HFF-Myc (cell line): ENCODE results near the gene PAMR1.

Experiments used
- DNase-seq: peaks from one replicate; pipeline ENCODE4 v3.0.0-alpha.2; 2011; ENCODE audit warnings: low read depth; ENCODE audit errors: extremely low read depth
- H3K4me3 ChIP-seq: replicated peaks from 2 replicates; pipeline ENCODE4 v1.5.1; 2011; ENCODE audit warnings: low read depth, mild to moderate bottlenecking, control low read depth, low read length
- CTCF ChIP-seq: IDR thresholded peaks from 2 replicates; pipeline ENCODE4 v1.5.1; 2012; ENCODE audit warnings: mild to moderate bottlenecking, low read depth, low read length, control low read depth; ENCODE audit errors: missing control alignments

The PAMR1 gene

GRCh38 chr11:35463331-35463751, 62.1 kb downstream of the PAMR1 start:
- no peak overlapping the region for H3K4me3 ChIP-seq
- no peak for DNase-seq
- no peak for TF ChIP-seq CTCF

- H3K4me3 ChIP-seq: no peak overlapping the region
- no peak for TF ChIP-seq CTCF
- no peak for DNase-seq
Observed at GRCh38 chr11:35461917-35462538, 63.4 kb downstream of the PAMR1 start.

- H3K4me3 ChIP-seq: no peak overlapping the region
- TF ChIP-seq CTCF: no peak
- no peak for DNase-seq
Observed at GRCh38 chr11:35459489-35459888, 65.9 kb downstream of the PAMR1 start.

GRCh38 chr11:35458846-35459245, 66.6 kb downstream of the PAMR1 start:
- TF ChIP-seq CTCF: no peak
- DNase-seq: no peak
- no peak overlapping the region for H3K4me3 ChIP-seq

GRCh38 chr11:35454362-35454761, 71.1 kb downstream of the PAMR1 start:
- no peak overlapping the region for H3K4me3 ChIP-seq

GRCh38 chr11:35436581-35437250, 88.7 kb downstream of the PAMR1 start:
- no peak for DNase-seq
- no peak overlapping the region for H3K4me3 ChIP-seq
- TF ChIP-seq CTCF: no peak

More at GRCh38 chr11:35454362-35454761, 71.1 kb downstream of the PAMR1 start:
- TF ChIP-seq CTCF: no peak
- DNase-seq: no peak

GRCh38 chr11:35433588-35433987, 91.8 kb downstream of the PAMR1 start:
- H3K4me3 ChIP-seq: no peak overlapping the region
- no peak for TF ChIP-seq CTCF
- DNase-seq: no peak
